ENCODE measurements around the gene WRNIP1. TPM values are rescaled to one million over a fixed set of nuclear protein-coding genes. Genes with fewer than 3 reads are reported as not detected.

WRNIP1 gene
- total and polyA plus RNA-seq, 12 donors, result 27.7 to 82.2 (median 53.8) TPM

- H3K36me3 ChIP-seq (replicated peaks in 1 of 2), result peaks cover 0 to 7% of the 10 kb centered on the region in 2 donors
- H3K4me1 ChIP-seq (replicated peaks in 1 of 2), result peaks cover 5 to 31% of the 10 kb centered on the region in 2 donors
- H3K27ac ChIP-seq, result no peak overlapping the region
- TF ChIP-seq CTCF (IDR thresholded peaks at IDR 0.05), result no peak
- no peak for TF ChIP-seq POLR2A (IDR thresholded peaks at IDR 0.05)
- intact Hi-C loops (cut with DNase I), result no loop called here
- H3K9me3 ChIP-seq (replicated peaks in 1 of 3), result no peaks in the 10 kb centered on the region
- DNase-seq, result no peak
- H3K4me3 ChIP-seq, result no peak overlapping the region
- 82 to 87% (median 86%) methylated on average over 3 of the region's 3 CpGs for WGBS, 4 donors
- no peaks in the 10 kb centered on the region for H3K27me3 ChIP-seq
These were observed 7.6 kb downstream of the WRNIP1 start for GRCh38 chr6:2772840-2773239.

- Histone ChIP-seq H3K36me3 (replicated peaks in 1 of 2) (peaks cover 0 to 7% of the 10 kb centered on the region in 2 donors), H3K4me1 (replicated peaks in 1 of 2) (peaks cover 0 to 25% of the 10 kb centered on the region in 2 donors), H3K27me3 (no peaks in the 10 kb centered on the region), H3K9me3 (replicated peaks in 1 of 3) (no peaks in the 10 kb centered on the region), H3K4me3 (no peak overlapping the region), H3K27ac (no peak overlapping the region)
- intact Hi-C loops (cut with DNase I), result no loop called here
- no peak for DNase-seq
- no peak for TF ChIP-seq CTCF (IDR thresholded peaks at IDR 0.05)
- TF ChIP-seq POLR2A (IDR thresholded peaks at IDR 0.05), result no peak
- WGBS, 4 donors, result 44 to 71% (median 65%) methylated on average over 3 of the region's 3 CpGs
These were observed 8.3 kb downstream of the WRNIP1 start for GRCh38 chr6:2773449-2773848.

- H3K27ac ChIP-seq, result no peak overlapping the region
- intact Hi-C loops (cut with DNase I), result no loop called here
- WGBS, 4 donors, result 80 to 100% (median 95%) methylated on average over 1 of the region's 1 CpG
- H3K27me3 ChIP-seq, result no peaks in the 10 kb centered on the region
- no peak for TF ChIP-seq POLR2A (IDR thresholded peaks at IDR 0.05)
- TF ChIP-seq CTCF (IDR thresholded peaks at IDR 0.05), result no peak
- H3K4me1 ChIP-seq (replicated peaks in 1 of 2), result peaks cover 0 to 9% of the 10 kb centered on the region in 2 donors
- H3K9me3 ChIP-seq (replicated peaks in 1 of 3), result no peaks in the 10 kb centered on the region
- H3K4me3 ChIP-seq, result no peak overlapping the region
- peaks cover 0 to 18% of the 10 kb centered on the region in 2 donors for H3K36me3 ChIP-seq (replicated peaks in 1 of 2)
- DNase-seq, result no peak
These were observed 9.8 kb downstream of the WRNIP1 start for GRCh38 chr6:2775003-2775402.

- no peak overlapping the region for H3K4me3 ChIP-seq
- no peaks in the 10 kb centered on the region for H3K27me3 ChIP-seq
- H3K9me3 ChIP-seq (replicated peaks in 1 of 3), result no peaks in the 10 kb centered on the region
- 92 to 95% (median 94%) methylated on average over 3 of the region's 3 CpGs for WGBS, 4 donors
- peaks cover 0 to 28% of the 10 kb centered on the region in 2 donors for H3K36me3 ChIP-seq (replicated peaks in 1 of 2)
- no peak for DNase-seq
- no peaks in the 10 kb centered on the region for H3K4me1 ChIP-seq (replicated peaks in 1 of 2)
- no peak overlapping the region for H3K27ac ChIP-seq
- intact Hi-C loops (cut with DNase I), result no loop called here
- TF ChIP-seq POLR2A (IDR thresholded peaks at IDR 0.05) (no peak), CTCF (IDR thresholded peaks at IDR 0.05) (no peak)
These were observed 12.1 kb downstream of the WRNIP1 start for GRCh38 chr6:2777249-2777648.
